PC-3 (cell line): Measurements from ENCODE around the gene PDSS2.

Experiments
- EZH2phosphoT487 ChIP-seq: fragments of 300-600 bp; sonication (generic); IDR thresholded peaks from 2 replicates; pipeline ENCODE4 v1.6.1; 2018; ENCODE audit warnings: mild to moderate bottlenecking, antibody characterized with exemption, low read length, borderline replicate concordance
- TF ChIP-seq, protein P1 (sequence below): fragments of 300-600 bp; sonication (generic); conservative IDR thresholded peaks from 2 replicates; pipeline ENCODE4 v1.5.1; 2017; ENCODE audit warnings: antibody characterized with exemption, low read depth, mild to moderate bottlenecking, low read length

DNA sequence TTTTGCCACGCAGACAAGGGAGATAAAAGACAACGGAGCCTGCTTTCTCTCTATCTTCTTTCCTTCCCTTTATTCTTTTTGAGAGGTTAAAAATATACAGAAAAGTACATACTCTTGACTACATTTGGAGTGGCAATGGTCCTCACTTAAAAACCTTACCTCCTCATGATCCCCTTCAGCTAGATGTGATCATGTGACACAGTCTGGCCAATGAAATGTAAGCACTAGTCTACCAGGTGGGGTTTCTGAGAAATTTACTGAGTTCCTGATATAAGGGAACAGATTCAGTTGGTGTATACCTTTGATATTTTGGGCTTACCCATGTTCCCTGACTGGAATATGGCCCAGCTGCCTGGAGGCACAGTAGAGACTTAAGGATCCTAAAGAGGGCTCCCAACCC, 178.6 kb downstream of the PDSS2 start:
- TF ChIP-seq, protein P1, sequence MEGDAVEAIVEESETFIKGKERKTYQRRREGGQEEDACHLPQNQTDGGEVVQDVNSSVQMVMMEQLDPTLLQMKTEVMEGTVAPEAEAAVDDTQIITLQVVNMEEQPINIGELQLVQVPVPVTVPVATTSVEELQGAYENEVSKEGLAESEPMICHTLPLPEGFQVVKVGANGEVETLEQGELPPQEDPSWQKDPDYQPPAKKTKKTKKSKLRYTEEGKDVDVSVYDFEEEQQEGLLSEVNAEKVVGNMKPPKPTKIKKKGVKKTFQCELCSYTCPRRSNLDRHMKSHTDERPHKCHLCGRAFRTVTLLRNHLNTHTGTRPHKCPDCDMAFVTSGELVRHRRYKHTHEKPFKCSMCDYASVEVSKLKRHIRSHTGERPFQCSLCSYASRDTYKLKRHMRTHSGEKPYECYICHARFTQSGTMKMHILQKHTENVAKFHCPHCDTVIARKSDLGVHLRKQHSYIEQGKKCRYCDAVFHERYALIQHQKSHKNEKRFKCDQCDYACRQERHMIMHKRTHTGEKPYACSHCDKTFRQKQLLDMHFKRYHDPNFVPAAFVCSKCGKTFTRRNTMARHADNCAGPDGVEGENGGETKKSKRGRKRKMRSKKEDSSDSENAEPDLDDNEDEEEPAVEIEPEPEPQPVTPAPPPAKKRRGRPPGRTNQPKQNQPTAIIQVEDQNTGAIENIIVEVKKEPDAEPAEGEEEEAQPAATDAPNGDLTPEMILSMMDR: no peak
- TF ChIP-seq EZH2phosphoT487: no peak
